H1 (cell line): ENCODE results near the gene C12orf42. TPM values are rescaled to one million over a fixed set of nuclear protein-coding genes. Genes with fewer than 3 reads are reported as not detected.

ENCODE experiments used
- CTCF ChIA-PET: fragments of 300-600 bp; sonication (Branson Sonifier 250); formaldehyde crosslinking; loops from one replicate; lab custom pipeline; 2021; ENCODE audit not compliant: partially characterized antibody; lab: Charles Lee
- POLR2A ChIA-PET: fragments of 300-600 bp; sonication (Branson Sonifier 250); formaldehyde crosslinking; loops from one replicate; lab custom pipeline; 2021; ENCODE audit warnings: inconsistent platforms; ENCODE audit not compliant: partially characterized antibody; lab: Charles Lee
- DNase-seq, 2 experiments: peaks; one replicate each; pipeline versions ENCODE4 v3.0.0 to v3.0.0-alpha.2; 2010 to 2022; ENCODE audit warnings: low spot score in 2 of 2, low read depth in 1 of 2, mixed read lengths in 1 of 2
- FAIRE-seq: peaks from 2 replicates; lab custom pipeline; 2011; peaks lifted over from hg19 to GRCh38; lab: Jason Lieb, UNC
- H2AFZ ChIP-seq: 2 replicates; pipeline ENCODE4 v1.8.1; 2012; ENCODE audit warnings: low read length, inconsistent platforms
- H2AK5ac ChIP-seq: 2 replicates; pipeline ENCODE4 v1.6.1; 2013; ENCODE audit warnings: low read depth, low read length
- H2BK120ac ChIP-seq: replicated peaks from 2 replicates; pipeline ENCODE3; 2013; ENCODE audit warnings: low read depth, low read length, inconsistent platforms
- H2BK12ac ChIP-seq: 2 replicates; pipeline ENCODE4 v1.6.1; 2013; ENCODE audit warnings: low read depth, low read length
- H2BK15ac ChIP-seq: 2 replicates; pipeline ENCODE4 v1.6.1; 2013; ENCODE audit warnings: low read length
- H2BK20ac ChIP-seq: 2 replicates; pipeline ENCODE4 v1.6.1; 2013; ENCODE audit warnings: low read length
- H2BK5ac ChIP-seq: 2 replicates; pipeline ENCODE4 v1.6.1; 2013; ENCODE audit warnings: low read depth, low read length
- H3K14ac ChIP-seq: 2 replicates; pipeline ENCODE4 v1.6.1; 2013; ENCODE audit warnings: inconsistent platforms; ENCODE audit not compliant: insufficient read length
- H3K18ac ChIP-seq: 2 replicates; pipeline ENCODE4 v1.6.1; 2013; ENCODE audit warnings: low read length; ENCODE audit errors: extremely low read depth
- H3K23ac ChIP-seq: 2 replicates; pipeline ENCODE4 v1.6.1; 2013; ENCODE audit warnings: inconsistent platforms; ENCODE audit not compliant: insufficient read length
- H3K23me2 ChIP-seq: 2 replicates; pipeline ENCODE4 v1.6.1; 2013; ENCODE audit warnings: low read depth, low read length
- H3K27ac ChIP-seq: 2 replicates; pipeline ENCODE4 v1.6.1; 2011; ENCODE audit warnings: low read depth, low read length, inconsistent platforms
- H3K27me3 ChIP-seq, 4 experiments: replicated peaks in 1 of 4; 1 replicate in 1 of 4; 2 replicates in 3 of 4; pipeline versions ENCODE4 v1.6.1 to v1.8.1; 2011 to 2013; ENCODE audit warnings: low read length in 3 of 4, mild to moderate bottlenecking in 3 of 4, inconsistent platforms in 2 of 4, mixed read lengths in 2 of 4, moderate library complexity in 1 of 4; ENCODE audit not compliant: control insufficient read depth in 3 of 4, insufficient read depth in 3 of 4; ENCODE audit errors: extremely low read depth in 1 of 4
- H3K36me3 ChIP-seq, 4 experiments: 2 replicates each; pipeline versions ENCODE4 v1.6.1 to v1.8.1; 2011 to 2013; ENCODE audit warnings: mild to moderate bottlenecking in 4 of 4, low read length in 3 of 4, moderate library complexity in 2 of 4, control low read depth in 1 of 4, inconsistent platforms in 1 of 4; ENCODE audit not compliant: insufficient read depth in 4 of 4, control insufficient read depth in 2 of 4
- H3K4ac ChIP-seq: replicated peaks from 2 replicates; pipeline ENCODE3; 2013; ENCODE audit warnings: low read length, low read depth, mixed read lengths, inconsistent platforms; ENCODE audit not compliant: insufficient read length
- H3K4me1 ChIP-seq, 4 experiments: replicated peaks in 1 of 4; 1 replicate in 1 of 4; 2 replicates in 3 of 4; pipeline versions ENCODE4 v1.6.1 to v1.8.1; 2011 to 2013; ENCODE audit warnings: low read length in 3 of 4, inconsistent platforms in 2 of 4, mixed read lengths in 1 of 4; ENCODE audit not compliant: insufficient read depth in 4 of 4, control insufficient read depth in 3 of 4
- H3K4me2 ChIP-seq, 2 experiments: 2 replicates each; pipeline versions ENCODE4 v1.6.1 to v1.8.1; 2011 to 2013; ENCODE audit warnings: low read depth in 2 of 2, low read length in 2 of 2, control low read depth in 1 of 2, inconsistent platforms in 1 of 2, mild to moderate bottlenecking in 1 of 2; ENCODE audit not compliant: insufficient read depth in 1 of 2
- H3K4me3 ChIP-seq, 4 experiments: fragments of 200-600, 300-600 bp in 1 of 4; sonication (generic), shearing (Covaris generic), sonication (Bioruptor Twin) in 1 of 4; 2 replicates each; pipeline versions ENCODE4 v1.5.1 to v1.8.1; 2011 to 2016; ENCODE audit warnings: low read length in 4 of 4, low read depth in 3 of 4, control low read depth in 2 of 4, inconsistent platforms in 2 of 4, mild to moderate bottlenecking in 2 of 4, mixed read lengths in 1 of 4, moderate library complexity in 1 of 4; ENCODE audit not compliant: insufficient read depth in 2 of 4; ENCODE audit errors: extremely low read depth in 1 of 4
- H3K56ac ChIP-seq: replicated peaks from 2 replicates; pipeline ENCODE3; 2013; ENCODE audit warnings: low read depth, mild to moderate bottlenecking, mixed read lengths, low read length, inconsistent platforms; ENCODE audit not compliant: insufficient read length
- H3K79me1 ChIP-seq: 2 replicates; pipeline ENCODE4 v1.6.1; 2013; ENCODE audit warnings: low read depth, low read length, control low read depth
- H3K79me2 ChIP-seq, 2 experiments: 2 replicates each; pipeline versions ENCODE4 v1.6.1 to v1.8.1; 2012 to 2013; ENCODE audit warnings: low read length in 2 of 2, mild to moderate bottlenecking in 2 of 2, inconsistent platforms in 1 of 2; ENCODE audit not compliant: insufficient read depth in 2 of 2, control insufficient read depth in 1 of 2
- H3K9ac ChIP-seq, 4 experiments: replicated peaks in 1 of 4; 1 replicate in 1 of 4; 2 replicates in 3 of 4; pipeline versions ENCODE4 v1.6.1 to v1.8.1; 2011 to 2013; ENCODE audit warnings: low read depth in 3 of 4, low read length in 3 of 4, control low read depth in 2 of 4, mild to moderate bottlenecking in 2 of 4, moderate library complexity in 2 of 4, inconsistent platforms in 1 of 4; ENCODE audit errors: extremely low read depth in 1 of 4
- H3K9me3 ChIP-seq, 2 experiments: 2 replicates each; pipeline versions ENCODE4 v1.6.1 to v1.8.1; 2012 to 2013; ENCODE audit warnings: mild to moderate bottlenecking in 2 of 2, moderate library complexity in 2 of 2, control low read depth in 1 of 2, inconsistent platforms in 1 of 2, low read depth in 1 of 2, low read length in 1 of 2, mixed read lengths in 1 of 2; ENCODE audit not compliant: insufficient read depth in 2 of 2
- H4K20me1 ChIP-seq, 2 experiments: replicated peaks in 1 of 2; 2 replicates each; pipeline versions ENCODE3 to v1.8.1; 2011 to 2013; ENCODE audit warnings: inconsistent platforms in 2 of 2, low read length in 2 of 2, mild to moderate bottlenecking in 1 of 2; ENCODE audit not compliant: insufficient read depth in 2 of 2, control insufficient read depth in 1 of 2
- H4K5ac ChIP-seq: 2 replicates; pipeline ENCODE4 v1.6.1; 2013; ENCODE audit warnings: low read length, low read depth, mixed read lengths, inconsistent platforms; ENCODE audit not compliant: insufficient read length
- H4K8ac ChIP-seq: 2 replicates; pipeline ENCODE4 v1.8.0; 2013; ENCODE audit warnings: mild to moderate bottlenecking, moderate library complexity, low read length, inconsistent platforms; ENCODE audit not compliant: insufficient read depth; ENCODE audit errors: extremely low read depth
- H4K91ac ChIP-seq: replicated peaks from 2 replicates; pipeline ENCODE3; 2013; ENCODE audit warnings: low read length, mixed read lengths, inconsistent platforms; ENCODE audit not compliant: insufficient read length
- CREB1 ChIP-seq: IDR thresholded peaks from 2 replicates; pipeline ENCODE4 v1.6.1; 2012; ENCODE audit warnings: inconsistent platforms
- PHF8 ChIP-seq: fragments of 200-600 bp; sonication (generic); conservative IDR thresholded peaks from 2 replicates; pipeline ENCODE4 v1.7.1; 2012; ENCODE audit warnings: low read depth, mild to moderate bottlenecking, inconsistent platforms, low read length, moderate library complexity
- polyA plus RNA-seq, 7 experiments: library from polyadenylated mRNA; depleted of rRNA in 3 of 7; stranded (reverse) in 5 of 7; unstranded in 2 of 7; fragments of >200 nt in 5 of 7; fragments of 200-250 nt in 2 of 7; gene quantifications; 1 replicate in 5 of 7; 2 replicates in 1 of 7; 4 replicates in 1 of 7; pipeline versions ENCODE4 v1.2.1 to v1.2.3, GENCODE V29; 2011 to 2013; ENCODE audit warnings: missing spikeins in 2 of 7, mixed read lengths in 2 of 7
- total RNA-seq: library from RNA; stranded (reverse); fragmentation: NEBNext Ultra II Directional; extraction: Animal tissue kit (Norgen Biotek cat#: 25700); gene quantifications from 2 replicates; pipeline ENCODE4 v1.2.1, GENCODE V29; 2021

C12orf42 gene
- total and polyA plus RNA-seq, 2 of the 8 experiments (the other 6 are each of a cell fraction or from before 2014, with no cell fraction given), result 0.05 TPM; not detected in 1

DNA sequence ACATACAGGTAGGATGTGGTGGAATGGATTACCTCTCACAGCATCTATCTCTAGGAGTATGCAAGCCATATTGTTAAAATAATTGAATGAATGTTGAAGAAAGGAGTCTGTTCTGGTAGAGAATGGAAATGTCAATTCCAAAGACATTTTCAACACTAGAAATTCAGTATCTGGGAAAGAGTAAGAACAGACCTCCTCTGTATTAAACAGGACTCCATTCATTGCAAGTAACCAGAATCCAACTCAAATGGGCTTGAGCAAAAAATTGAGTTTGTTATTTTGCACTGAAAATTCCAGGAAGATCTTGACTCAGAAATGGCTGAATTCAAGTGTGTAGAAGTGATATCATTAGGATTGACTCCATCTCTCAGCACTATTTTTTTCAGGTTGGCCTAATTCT, 168.1 kb downstream of the C12orf42 start:
- no peaks in the 10 kb centered on the region for H3K27me3 ChIP-seq
- H4K8ac ChIP-seq, result no peak overlapping the region
- H3K4ac ChIP-seq, result no peak overlapping the region
- no peak overlapping the region for H3K14ac ChIP-seq
- H3K9ac ChIP-seq, result no peak overlapping the region
- H4K5ac ChIP-seq, result no peak overlapping the region
- H3K79me1 ChIP-seq, result no peaks in the 10 kb centered on the region
- H3K18ac ChIP-seq, result no peak overlapping the region
- no peak for DNase-seq
- FAIRE-seq, result no peak
- ChIA-PET CTCF (interaction anchor here (1.6 to 3.0 kb wide), 3 partner anchors 8 to 221 kb away, joined by 7 to 17 read pairs (median 12); no protein-coding TSS in a partner anchor), POLR2A (no interaction called here)
- TF ChIP-seq CREB1, result no peak
- TF ChIP-seq PHF8, result no peak
- no peak overlapping the region for H2BK5ac ChIP-seq
- H3K27ac ChIP-seq, result no peak overlapping the region
- H4K20me1 ChIP-seq, result no peaks in the 10 kb centered on the region
- H2BK20ac ChIP-seq, result no peak overlapping the region
- H3K4me1 ChIP-seq, result peaks cover 0 to 3% (median 0%) of the 10 kb centered on the region in 4 experiments; a peak in 2 of 7 replicates
- no peak overlapping the region for H4K91ac ChIP-seq
- no peak overlapping the region for H3K23ac ChIP-seq
- no peak overlapping the region for H2BK15ac ChIP-seq
- H3K79me2 ChIP-seq, result no peaks in the 10 kb centered on the region
- H3K9me3 ChIP-seq, result no peaks in the 10 kb centered on the region
- no peak overlapping the region for H2AFZ ChIP-seq
- H3K23me2 ChIP-seq, result no peaks in the 10 kb centered on the region
- H2AK5ac ChIP-seq, result no peak overlapping the region
- H2BK120ac ChIP-seq, result no peak overlapping the region
- no peak overlapping the region for H3K4me2 ChIP-seq
- H3K36me3 ChIP-seq, result no peaks in the 10 kb centered on the region
- H3K4me3 ChIP-seq, result no peak overlapping the region
- H3K56ac ChIP-seq, result no peak overlapping the region
- H2BK12ac ChIP-seq, result no peak overlapping the region
